Transverse colon (tissue), 4 donors: ENCODE data around the gene MED23. TPM values are rescaled to one million over a fixed set of nuclear protein-coding genes. Genes with fewer than 3 reads are reported as not detected.

Source experiments
- DNase-seq: peaks from one replicate; pipeline ENCODE4 v3.0.0-alpha.2; 2019
- H3K27ac ChIP-seq, 4 donors: fragments of 200-600 bp; sonication (generic); 2 replicates each; pipeline ENCODE4 v1.5.1; 2016 to 2018; ENCODE audit warnings: inconsistent platforms in 4 of 4
- H3K27me3 ChIP-seq: fragments of 200-600 bp; sonication (generic); 2 replicates; pipeline ENCODE4 v1.5.1; 2017; ENCODE audit warnings: inconsistent platforms
- H3K36me3 ChIP-seq, 4 donors: fragments of 200-600 bp; sonication (generic); 2 replicates each; pipeline ENCODE4 v1.5.1; 2017 to 2019; ENCODE audit warnings: inconsistent platforms in 4 of 4
- H3K4me1 ChIP-seq, 4 donors: fragments of 200-600 bp; sonication (generic); 2 replicates each; pipeline ENCODE4 v1.5.1; 2017 to 2020; ENCODE audit warnings: inconsistent platforms in 4 of 4
- H3K4me3 ChIP-seq, 4 donors: fragments of 200-600 bp; sonication (generic); 1 replicate in 1 of 4; 2 replicates in 3 of 4; pipeline versions ENCODE4 v1.5.1 to v1.6.1; 2017 to 2019; ENCODE audit warnings: inconsistent platforms in 4 of 4
- H3K9me3 ChIP-seq, 2 donors: fragments of 200-600 bp; sonication (generic); 2 replicates each; pipeline ENCODE4 v1.5.1; 2017 to 2019; ENCODE audit warnings: inconsistent platforms in 2 of 2
- EP300 ChIP-seq: sonication (generic); formaldehyde crosslinking; IDR thresholded peaks from one replicate; pipeline ENCODE4 v1.6.1; 2017; ENCODE audit warnings: antibody characterized with exemption, low read depth
- POLR2A ChIP-seq: fragments of 450-650 bp; IDR thresholded peaks from one replicate; pipeline ENCODE4 v1.6.1; 2016; ENCODE audit warnings: antibody characterized with exemption, mild to moderate bottlenecking, moderate library complexity
- POLR2AphosphoS5 ChIP-seq, 3 donors: sonication (generic); formaldehyde crosslinking; IDR thresholded peaks; one replicate each; pipeline ENCODE4 v1.6.1; 2016; ENCODE audit warnings: antibody characterized with exemption in 3 of 3
- WGBS, 2 donors: methylation state at CpG; one replicate each; pipeline ENCODE4 v1.1.5; 2018; ENCODE audit warnings: low coverage in 1 of 2; 5-methylcytosine and 5-hydroxymethylcytosine counted together
- in situ Hi-C, 4 donors: fragments of 200-750 bp; cut with MboI; loops; one replicate each; pipeline versions ENCODE4 v1.15.0 to v1.15.1; 2017; ENCODE audit warnings: low sequenced_read_pairs in 3 of 4, low pct_ligation_motif_present in 1 of 4, low pct_unique_long_range_greater_than_20kb in 1 of 4
- intact Hi-C: fragments of 100-400 bp; cut with DNase I; formaldehyde crosslinking; loops from one replicate; pipeline ENCODE4 v1.15.1; 2023; ENCODE audit warnings: low total_unique reads
- total RNA-seq, 4 donors: library from RNA; depleted of rRNA; stranded (reverse); fragments of >200 nt; gene quantifications; one replicate each; pipeline ENCODE4 v1.1.0, GENCODE V29; 2016
- TF ChIP-seq, protein P1 (sequence below), 5 experiments: fragments of 200-600 bp in 3 of 5; fragments of 450-650 bp in 2 of 5; sonication (generic) in 3 of 5; IDR thresholded peaks; 1 replicate in 2 of 5; 2 replicates in 3 of 5; pipeline ENCODE4 v1.5.1; 2016 to 2017; ENCODE audit warnings: antibody characterized with exemption in 5 of 5, inconsistent platforms in 3 of 5, mild to moderate bottlenecking in 2 of 5, moderate library complexity in 1 of 5

MED23 gene
- total RNA-seq, 4 donors from 2014 or later, result 11.6 to 47.6 (median 37.9) TPM

DNA sequence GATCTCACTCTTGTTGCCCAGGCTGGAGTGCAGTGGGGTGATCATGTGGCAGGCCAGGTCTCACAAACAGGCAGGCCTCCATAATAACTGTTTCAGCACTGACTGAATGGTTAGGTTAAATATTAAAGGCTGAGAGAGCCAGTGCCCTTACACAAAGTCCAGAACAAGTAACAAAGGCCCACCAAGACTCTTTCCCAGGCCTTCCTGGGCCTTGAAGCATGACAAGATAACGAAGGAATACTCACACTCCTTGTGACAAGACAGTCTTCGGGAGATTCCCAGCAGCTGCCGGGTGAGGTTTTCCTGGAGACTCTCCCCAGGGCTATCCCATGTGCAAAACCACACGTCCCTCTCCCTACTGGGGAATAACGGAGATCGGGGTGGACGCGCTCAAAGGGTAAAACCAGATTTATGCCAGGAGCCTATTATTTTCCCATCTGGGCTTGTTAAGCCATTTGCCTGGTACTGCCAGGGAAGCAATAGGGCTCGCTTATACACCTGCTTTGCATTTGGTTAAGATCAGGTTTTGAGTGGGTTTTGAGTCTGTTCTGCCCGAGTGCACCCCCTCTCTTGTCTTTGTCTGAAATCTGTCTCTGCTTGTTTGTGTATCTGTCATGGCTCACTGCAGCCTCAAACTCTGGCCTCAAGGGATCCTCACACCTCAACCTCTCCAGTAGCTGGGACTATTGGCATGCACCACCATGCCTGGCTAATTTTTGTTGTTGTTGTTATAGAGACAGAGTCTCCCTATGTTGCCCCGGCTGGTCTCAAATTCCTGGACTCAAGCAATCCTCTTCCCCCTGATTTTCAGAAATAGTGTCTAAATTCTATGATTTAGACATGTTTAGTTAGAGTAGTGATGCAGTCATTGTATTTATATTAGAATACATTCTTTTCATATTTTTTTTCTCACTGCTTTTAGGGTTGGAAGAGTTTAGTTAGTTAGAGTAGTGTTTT lies 7.6 kb upstream of the MED23 start:
- TF ChIP-seq, protein P1, sequence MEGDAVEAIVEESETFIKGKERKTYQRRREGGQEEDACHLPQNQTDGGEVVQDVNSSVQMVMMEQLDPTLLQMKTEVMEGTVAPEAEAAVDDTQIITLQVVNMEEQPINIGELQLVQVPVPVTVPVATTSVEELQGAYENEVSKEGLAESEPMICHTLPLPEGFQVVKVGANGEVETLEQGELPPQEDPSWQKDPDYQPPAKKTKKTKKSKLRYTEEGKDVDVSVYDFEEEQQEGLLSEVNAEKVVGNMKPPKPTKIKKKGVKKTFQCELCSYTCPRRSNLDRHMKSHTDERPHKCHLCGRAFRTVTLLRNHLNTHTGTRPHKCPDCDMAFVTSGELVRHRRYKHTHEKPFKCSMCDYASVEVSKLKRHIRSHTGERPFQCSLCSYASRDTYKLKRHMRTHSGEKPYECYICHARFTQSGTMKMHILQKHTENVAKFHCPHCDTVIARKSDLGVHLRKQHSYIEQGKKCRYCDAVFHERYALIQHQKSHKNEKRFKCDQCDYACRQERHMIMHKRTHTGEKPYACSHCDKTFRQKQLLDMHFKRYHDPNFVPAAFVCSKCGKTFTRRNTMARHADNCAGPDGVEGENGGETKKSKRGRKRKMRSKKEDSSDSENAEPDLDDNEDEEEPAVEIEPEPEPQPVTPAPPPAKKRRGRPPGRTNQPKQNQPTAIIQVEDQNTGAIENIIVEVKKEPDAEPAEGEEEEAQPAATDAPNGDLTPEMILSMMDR (IDR thresholded peaks at IDR 0.05), result no peak
- TF ChIP-seq POLR2AphosphoS5 (IDR thresholded peaks at IDR 0.05) (no peak), POLR2A (no peak), EP300 (no peak)
- H3K27me3 ChIP-seq, result no peaks in the 10 kb centered on the region
- no peaks in the 10 kb centered on the region for H3K9me3 ChIP-seq
- DNase-seq, result no peak
- H3K36me3 ChIP-seq, result no peaks in the 10 kb centered on the region
- H3K27ac ChIP-seq, result no peak overlapping the region
- intact Hi-C loops, result no loop called here
- WGBS, 2 donors, result 80 to 88% methylated on average over 5 to 11 of the region's 11 CpGs
- in situ Hi-C loops, result loop anchor here in 1 of 4 donors (25.0 kb wide), 1 partner anchor 1177 kb away; the partner anchor contains the start of gene RPS12
- no peak overlapping the region for H3K4me3 ChIP-seq
- H3K4me1 ChIP-seq, result peaks cover 0 to 4% (median 0%) of the 10 kb centered on the region in 4 donors

DNA sequence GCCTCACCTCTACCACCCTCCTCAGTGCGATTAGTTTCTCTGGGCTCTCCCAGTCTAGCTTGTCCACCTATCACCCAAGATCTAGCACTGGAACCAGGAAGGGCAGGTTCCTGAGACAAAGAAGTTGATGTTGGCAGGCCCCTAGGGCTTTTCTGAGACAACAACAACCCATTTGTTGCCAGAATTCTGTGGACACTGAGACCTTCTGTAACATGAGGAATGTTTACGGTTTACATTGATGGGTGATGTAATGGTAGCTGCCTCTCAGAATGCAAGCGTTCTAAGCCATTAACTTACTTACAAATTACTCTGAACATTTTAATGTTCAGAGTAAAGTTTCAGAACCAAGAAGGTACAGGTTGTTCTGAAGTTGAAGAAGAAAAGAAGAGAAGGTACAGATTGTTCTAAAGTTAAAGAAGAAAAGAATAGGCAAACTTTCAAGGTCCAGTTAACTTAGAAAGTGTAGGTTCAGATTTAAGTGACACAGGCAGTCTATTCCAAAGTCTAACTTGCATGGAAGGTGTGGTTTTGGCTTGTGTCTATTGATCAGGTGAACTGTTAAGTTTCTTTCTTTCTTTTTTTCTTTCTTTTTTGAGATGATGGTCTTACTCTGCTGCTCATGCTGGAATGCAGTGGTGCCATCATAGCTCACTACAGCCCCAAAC lies 3.7 kb upstream of the MED23 start:
- in situ Hi-C loops, result loop anchor here in 1 of 4 donors (25.0 kb wide), 1 partner anchor 1181 kb away; the partner anchor contains the start of gene RPS12
- Histone ChIP-seq H3K4me3 (no peak overlapping the region), H3K4me1 (peaks cover 6 to 27% (median 13%) of the 10 kb centered on the region in 4 donors), H3K9me3 (no peaks in the 10 kb centered on the region), H3K36me3 (no peaks in the 10 kb centered on the region), H3K27ac (no peak overlapping the region), H3K27me3 (no peaks in the 10 kb centered on the region)
- intact Hi-C loops, result no loop called here
- DNase-seq, result no peak
- TF ChIP-seq EP300, result no peak
- no peak for TF ChIP-seq POLR2AphosphoS5 (IDR thresholded peaks at IDR 0.05)
- TF ChIP-seq, protein P1 (IDR thresholded peaks at IDR 0.05), result no peak
- no peak for TF ChIP-seq POLR2A
- WGBS, 2 donors, result 76 to 84% methylated on average over 2 to 3 of the region's 3 CpGs

DNA sequence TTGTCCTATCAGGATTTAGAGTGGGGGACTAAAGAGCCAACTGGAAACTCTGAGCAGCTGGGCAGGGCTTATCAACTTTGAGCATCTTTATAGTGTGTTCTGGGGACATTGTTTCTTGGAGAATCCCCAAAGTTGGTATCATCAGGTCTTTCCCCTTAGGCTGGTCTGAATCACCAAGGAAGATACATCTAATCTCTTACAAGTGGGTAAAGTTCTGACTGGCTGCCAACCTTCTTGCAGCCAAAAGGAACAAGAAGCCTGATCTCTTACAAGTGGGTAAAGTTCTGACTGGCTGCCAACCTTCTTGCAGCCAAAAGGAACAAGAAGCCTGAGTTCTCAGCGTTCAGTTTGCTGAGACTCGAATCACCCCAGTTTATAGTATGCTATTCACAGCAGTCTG lies 1.6 kb upstream of the MED23 start:
- Histone ChIP-seq H3K27ac (peak overlapping the region in 1 of 4 donors; percentile 20), H3K36me3 (peaks cover 0 to 3% (median 1%) of the 10 kb centered on the region in 4 donors), H3K9me3 (no peaks in the 10 kb centered on the region), H3K27me3 (no peaks in the 10 kb centered on the region), H3K4me3 (no peak overlapping the region), H3K4me1 (peaks cover 7 to 31% (median 16%) of the 10 kb centered on the region in 4 donors)
- intact Hi-C loops (no loop called here), in situ Hi-C loops (loop anchor here in 1 of 4 donors (25.0 kb wide), 1 partner anchor 1183 kb away; the partner anchor contains the start of gene RPS12)
- WGBS, 2 donors, result 31 to 45% methylated on average over 2 of the region's 2 CpGs
- no peak for DNase-seq
- TF ChIP-seq POLR2A (no peak), POLR2AphosphoS5 (IDR thresholded peaks at IDR 0.05) (no peak), EP300 (no peak)
- TF ChIP-seq, protein P1 (IDR thresholded peaks at IDR 0.05), result no peak

DNA sequence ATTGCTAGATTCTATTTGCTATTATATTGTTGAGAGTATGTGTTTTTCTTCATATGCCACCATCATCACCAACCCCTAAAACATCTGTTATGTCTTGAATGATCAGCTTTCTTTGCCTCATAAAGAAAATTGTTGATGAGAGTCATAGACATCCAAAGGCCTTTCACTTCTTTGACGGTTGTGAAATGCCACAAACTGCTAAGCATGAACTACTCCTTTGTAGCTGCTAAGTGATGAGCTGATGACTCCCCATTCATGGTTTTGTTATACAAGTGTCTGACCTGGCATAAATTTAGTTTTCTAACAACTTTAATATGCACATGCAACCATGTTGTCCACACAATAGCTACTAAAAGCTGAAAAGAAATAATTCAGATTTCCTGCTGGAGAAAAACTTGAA lies 684 bp upstream of the MED23 start:
- Histone ChIP-seq H3K9me3 (no peaks in the 10 kb centered on the region), H3K36me3 (peaks cover 0 to 13% (median 5%) of the 10 kb centered on the region in 4 donors), H3K27me3 (no peaks in the 10 kb centered on the region), H3K27ac (peak overlapping the region; percentile 87 to 89 (median 88)), H3K4me1 (peaks cover 7 to 31% (median 16%) of the 10 kb centered on the region in 4 donors), H3K4me3 (peak overlapping the region in 2 of 4 donors; percentile 78 to 84)
- TF ChIP-seq EP300 (no peak), POLR2AphosphoS5 (IDR thresholded peaks at IDR 0.05) (no peak), POLR2A (no peak)
- TF ChIP-seq, protein P1 (IDR thresholded peaks at IDR 0.05), result no peak
- in situ Hi-C loops (loop anchor here in 1 of 4 donors (25.0 kb wide), 1 partner anchor 1184 kb away; the partner anchor contains the start of gene RPS12), intact Hi-C loops (no loop called here)
- no peak for DNase-seq
- whole genome bisulfite sequencing, 2 donors, result 18% methylated on average over 1 of the region's 1 CpG; no CpG with 5 or more reads in 1 of the 2 donors
